Cardiac septum (tissue), 1 donor: ENCODE results near the gene ETFDH. TPM values are rescaled to one million over a fixed set of nuclear protein-coding genes. Genes with fewer than 3 reads are reported as not detected.
"Not testable (repeated sequence)": the region's sequence is repeated elsewhere in the genome, so short reads cannot be mapped to it uniquely, and the experiment has no call there.

Experiments used
- DNase-seq: peaks from one replicate; pipeline ENCODE4 v3.0.0-alpha.2; 2020; ENCODE audit warnings: low spot score
- intact Hi-C: fragments of 100-400 bp; cut with DNase I; formaldehyde crosslinking; loops from one replicate; pipeline ENCODE4 v1.14.0; 2022
- long read RNA-seq: library from polyadenylated mRNA; unstranded; transcript quantifications from one replicate; pipeline ENCODE4 v2.0.0, GENCODE V29; 2021
- total RNA-seq: library from RNA; stranded (reverse); fragmentation: NEBNext Ultra II Directional; extraction: Animal tissue kit (Norgen Biotek cat#: 25700); gene quantifications from one replicate; pipeline ENCODE4 v1.2.1, GENCODE V29; 2021
- donor health status: DM: no; HTN: no; CAD: no.

Gene ETFDH
- total RNA-seq, result 131 TPM
- long read RNA-seq, transcript ETFDH-206 (13 exons, 3,282 nt), result major isoform, 210 of 248 reads
- long read RNA-seq, partial matches to known transcripts, result 17 of 248 reads
- long read RNA-seq, other reads (novel, unspliced or antisense), result 19 of 248 reads

DNA sequence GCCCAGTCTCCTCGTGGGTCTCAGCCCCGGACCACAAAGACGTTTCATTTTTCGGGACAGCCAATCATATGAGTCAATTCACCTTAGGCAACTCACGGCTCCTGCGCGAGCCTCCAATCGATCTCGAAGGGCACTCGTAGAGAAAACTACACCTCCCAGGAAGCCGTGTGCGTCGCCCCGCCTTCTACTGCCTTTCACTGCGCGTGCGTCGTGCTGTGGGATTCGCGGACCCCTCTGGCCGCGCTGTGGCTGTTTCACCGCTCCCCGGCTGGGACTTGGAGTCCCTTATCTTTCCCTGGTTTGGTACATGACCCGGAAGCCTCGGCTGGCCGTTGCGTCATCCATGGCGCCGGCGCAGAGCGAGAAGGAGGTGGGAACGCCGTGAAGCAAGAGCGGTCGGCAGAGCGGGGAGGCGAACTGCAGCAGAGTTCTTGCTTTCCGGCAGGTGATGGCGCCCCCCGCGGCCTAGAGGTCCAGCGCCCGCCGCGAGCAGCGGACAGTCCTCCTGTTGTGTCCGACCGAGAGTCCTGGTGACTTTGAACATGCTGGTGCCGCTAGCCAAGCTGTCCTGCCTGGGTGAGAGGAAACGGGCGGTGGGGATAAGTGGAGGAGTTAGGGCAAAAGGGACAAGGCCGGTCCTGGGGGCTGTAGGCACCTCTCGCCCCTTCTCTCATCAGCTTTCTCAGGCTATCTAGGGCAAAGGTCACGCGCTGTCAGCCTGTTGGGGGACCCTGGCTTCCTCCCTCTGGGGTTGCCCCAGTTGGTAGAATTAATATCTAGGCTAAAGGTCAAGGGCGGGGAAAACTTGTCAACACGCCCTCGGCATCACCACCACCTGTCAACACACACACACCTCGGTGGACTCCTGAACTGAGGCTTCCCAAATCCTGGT, at the start of gene ETFDH:
Gene ETFDH (plus strand): TSS at position 382 of the 892 bp plus-strand sequence. CDS start 161 bp downstream, at position 543.
- intact Hi-C loops, result loop anchor here (5.0 kb wide), 2 partner anchors 50 to 180 kb away; partner anchors contain the start of gene PPID
- peak; percentile 99 for DNase-seq

DNA sequence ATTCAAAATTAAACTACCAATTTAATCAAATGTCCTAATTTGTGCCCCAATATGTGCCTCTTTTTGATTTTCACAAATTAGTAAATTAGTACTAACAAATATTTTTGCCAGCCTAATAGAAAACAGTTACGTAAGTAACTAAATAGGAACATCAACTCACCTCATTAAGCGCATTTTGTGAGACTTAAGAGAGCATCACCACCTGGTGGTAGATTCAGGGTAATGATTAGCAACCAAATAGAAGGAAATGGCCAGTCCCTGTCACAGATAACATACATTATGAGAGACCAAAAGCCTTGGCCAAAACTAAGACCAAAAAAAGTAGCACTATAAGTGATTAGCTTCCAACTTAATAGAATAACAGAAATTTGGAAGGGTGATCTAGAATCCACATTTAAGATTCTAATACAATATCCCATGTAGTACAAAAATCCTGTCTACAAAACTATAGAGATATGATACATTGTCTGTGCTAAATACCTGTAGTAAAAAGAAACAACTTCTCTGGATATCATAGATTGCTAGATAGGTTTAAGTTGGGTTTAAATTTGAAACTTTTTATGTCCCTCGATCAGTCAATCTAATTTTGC, 47.1 kb upstream of the ETFDH start:
- intact Hi-C loops, result loop anchor here (5.0 kb wide), 2 partner anchors 42 to 373 kb away; no protein-coding TSS in a partner anchor
- no peak for DNase-seq

DNA sequence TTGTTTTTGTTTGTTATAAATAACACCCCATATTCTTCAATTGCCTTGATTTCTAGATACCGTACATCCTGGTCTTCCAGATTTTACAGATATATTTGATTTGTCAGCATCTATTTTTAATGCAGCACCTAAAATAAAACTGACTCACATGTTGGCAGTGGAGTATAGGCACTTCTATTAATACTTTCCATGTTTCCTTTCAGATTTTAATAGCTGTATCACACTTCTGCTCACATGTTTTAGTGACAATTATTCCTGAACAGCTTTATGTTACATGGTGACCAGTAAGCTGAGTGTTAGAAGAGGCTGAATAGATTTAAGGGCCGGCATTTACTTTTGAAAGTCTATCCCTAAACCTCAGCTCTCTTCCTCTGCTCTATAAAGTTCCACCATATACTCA, 46.6 kb upstream of the ETFDH start:
- DNase-seq, result no peak
- intact Hi-C loops, result loop anchor here (5.0 kb wide), 1 partner anchor 42 kb away; no protein-coding TSS in a partner anchor

DNA sequence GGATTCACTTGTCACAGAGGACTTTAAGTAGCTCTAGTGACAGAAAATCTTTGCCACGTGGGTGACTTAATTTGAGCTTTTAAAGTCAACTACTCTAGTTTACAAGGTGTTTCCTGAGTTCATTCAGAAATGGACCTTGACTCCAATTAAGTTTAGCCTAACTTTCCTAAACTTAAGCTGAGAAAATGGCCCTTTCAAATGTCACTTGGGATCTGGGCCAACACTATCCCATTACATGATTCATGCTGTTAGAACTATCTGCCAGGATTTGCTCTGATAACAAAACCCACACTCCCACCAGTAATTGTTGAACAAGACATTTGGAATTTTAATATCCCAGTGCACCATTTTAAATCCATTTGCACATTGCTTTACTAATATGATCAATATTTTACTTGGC, 41.2 kb upstream of the ETFDH start:
- intact Hi-C loops, result loop anchor here (10.0 kb wide), 1 partner anchor 636 kb away; no protein-coding TSS in a partner anchor
- no peak for DNase-seq

DNA sequence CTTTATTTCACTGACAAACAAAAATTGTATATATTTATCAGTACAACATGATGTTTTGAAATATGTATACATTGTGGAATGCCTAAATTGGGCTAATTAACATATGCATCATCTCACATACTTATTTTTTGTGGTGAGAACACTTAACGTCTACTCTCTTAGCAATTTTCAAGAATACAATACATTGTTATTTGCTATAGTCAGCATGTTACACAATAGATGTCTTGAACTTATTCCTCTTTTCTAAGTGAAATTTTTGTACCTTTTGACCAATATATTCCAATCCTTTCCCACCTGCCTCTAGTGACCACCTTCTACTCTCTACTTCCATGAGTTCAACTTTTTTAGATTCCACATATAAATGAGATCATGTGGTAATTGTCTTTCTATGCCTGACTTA, 35.5 kb upstream of the ETFDH start:
- intact Hi-C loops, result loop anchor here (10.0 kb wide), 1 partner anchor 642 kb away; no protein-coding TSS in a partner anchor

DNA sequence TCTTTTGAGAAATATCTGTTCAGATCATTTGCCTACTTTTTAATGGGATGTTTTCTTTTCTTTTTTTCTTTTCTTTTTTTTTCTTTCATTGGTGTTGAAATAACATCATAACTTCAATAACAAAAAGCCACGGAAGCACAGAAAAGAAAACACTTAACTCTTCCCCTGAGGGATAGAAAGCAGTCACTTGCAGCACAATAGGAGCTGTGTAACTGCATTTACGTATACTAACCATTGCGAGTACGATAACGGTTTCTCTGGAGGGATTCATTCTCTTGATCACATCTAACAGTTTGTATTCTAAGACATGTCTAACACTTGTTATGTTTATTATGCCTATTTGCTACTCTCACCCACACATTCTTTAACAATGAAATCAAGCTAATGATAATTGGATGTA, 27.7 kb upstream of the ETFDH start:
- intact Hi-C loops, result no loop called here
- no peak for DNase-seq

More for the DNA sequence above, 35.5 kb upstream of the ETFDH start:
- no peak for DNase-seq

DNA sequence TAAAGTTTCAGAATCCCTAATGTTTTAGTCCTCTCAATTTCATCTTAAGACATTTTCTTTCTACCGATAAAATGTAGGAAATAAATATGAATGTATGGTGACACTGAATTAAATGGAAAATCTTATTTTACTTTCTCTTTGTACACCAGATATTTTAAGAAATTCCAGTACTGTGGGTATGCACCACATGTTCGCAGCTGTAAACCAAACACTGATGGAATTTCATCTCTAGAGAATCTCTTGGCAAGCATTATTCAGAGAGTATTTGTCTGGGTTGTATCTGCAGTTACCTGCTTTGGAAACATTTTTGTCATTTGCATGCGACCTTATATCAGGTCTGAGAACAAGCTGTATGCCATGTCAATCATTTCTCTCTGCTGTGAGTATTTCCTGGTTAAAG, 27.3 kb upstream of the ETFDH start:
- intact Hi-C loops, result no loop called here
- DNase-seq, result no peak

DNA sequence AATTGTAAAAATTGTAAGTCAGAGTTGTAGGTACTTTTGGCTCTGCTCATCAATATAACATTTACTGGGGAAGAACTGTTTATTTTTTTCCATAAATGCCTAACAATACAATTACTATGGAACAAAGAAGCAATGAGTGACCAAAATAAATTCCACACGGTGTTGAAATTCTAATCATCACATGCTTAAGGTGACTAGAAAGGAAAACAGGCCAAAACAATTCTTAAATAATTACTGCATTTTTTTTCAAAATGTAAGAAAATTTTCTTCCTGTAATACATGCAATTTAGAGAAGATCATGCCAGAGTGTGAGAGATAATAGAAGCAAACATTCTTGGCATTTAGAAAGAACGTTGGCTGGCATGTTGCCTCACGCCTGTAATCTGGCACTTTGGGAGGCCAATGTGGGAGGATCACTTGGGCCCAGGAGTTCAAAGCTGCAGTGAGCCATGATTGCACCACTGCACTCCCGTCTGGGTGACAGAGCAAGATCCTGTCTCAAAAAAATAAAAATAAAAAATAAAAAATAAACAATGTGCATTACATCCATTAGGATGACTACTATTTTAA, 22.9 kb upstream of the ETFDH start:
- DNase-seq, result no peak
- intact Hi-C loops, result no loop called here

DNA sequence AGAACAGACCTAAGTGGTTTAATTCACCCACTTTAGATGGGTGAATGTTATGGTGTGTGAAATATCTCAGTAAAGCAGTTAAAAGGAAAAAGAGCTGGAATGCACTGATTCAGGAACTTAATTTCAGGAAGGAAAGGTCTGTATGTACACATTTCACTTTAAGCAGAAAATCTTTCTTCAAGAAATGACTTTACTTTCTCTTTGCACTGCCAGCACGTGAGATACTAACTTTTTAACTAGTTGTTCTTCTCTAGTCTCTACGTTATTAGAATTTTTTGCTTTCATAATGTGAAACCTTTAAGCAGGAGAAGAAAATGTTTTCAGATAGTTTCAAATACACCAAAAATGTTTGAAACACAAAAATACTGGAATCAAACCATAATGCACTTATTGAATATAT, 19.2 kb upstream of the ETFDH start:
- intact Hi-C loops, result no loop called here
- no peak for DNase-seq

DNA sequence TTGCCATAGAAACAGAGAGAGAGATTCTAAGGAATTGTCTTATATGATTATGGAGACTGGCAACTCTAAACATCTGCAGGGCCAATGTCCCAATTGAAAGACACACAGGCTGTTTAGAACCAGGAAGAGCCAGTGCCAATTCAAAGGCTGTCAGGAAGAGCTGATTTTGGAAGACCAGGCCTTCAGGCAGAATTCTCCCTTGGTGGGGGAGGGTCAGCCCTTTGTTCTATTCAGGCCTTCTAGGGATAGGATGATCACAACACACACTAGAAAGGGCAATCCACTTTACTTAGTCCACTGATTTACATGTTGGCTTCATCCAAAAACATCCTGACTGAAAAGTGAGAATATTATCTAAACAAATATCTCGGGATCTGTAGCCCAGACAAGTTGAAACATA, 15.7 kb upstream of the ETFDH start:
- intact Hi-C loops, result no loop called here
- no peak for DNase-seq

DNA sequence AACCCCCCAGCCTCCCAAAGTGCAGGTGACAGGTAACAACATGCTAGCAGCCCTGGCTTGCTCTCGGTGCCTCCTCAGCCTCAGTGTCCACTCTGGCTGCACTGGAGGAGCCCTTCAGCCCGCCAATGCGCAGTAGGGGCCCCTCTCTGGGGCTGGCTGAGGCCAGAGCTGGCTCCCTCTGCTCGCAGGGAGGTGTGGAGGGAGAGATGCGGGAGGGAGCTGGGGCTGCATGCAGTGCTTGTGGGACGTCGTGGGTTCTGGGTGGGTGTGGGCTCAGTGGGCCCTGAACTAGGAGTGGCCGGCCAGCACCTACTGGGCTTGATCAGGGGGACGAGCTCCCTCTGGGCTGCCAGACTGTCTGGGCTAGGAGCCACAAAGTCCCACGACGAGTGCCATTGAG, 14.8 kb upstream of the ETFDH start:
- intact Hi-C loops, result no loop called here
- no peak for DNase-seq

DNA sequence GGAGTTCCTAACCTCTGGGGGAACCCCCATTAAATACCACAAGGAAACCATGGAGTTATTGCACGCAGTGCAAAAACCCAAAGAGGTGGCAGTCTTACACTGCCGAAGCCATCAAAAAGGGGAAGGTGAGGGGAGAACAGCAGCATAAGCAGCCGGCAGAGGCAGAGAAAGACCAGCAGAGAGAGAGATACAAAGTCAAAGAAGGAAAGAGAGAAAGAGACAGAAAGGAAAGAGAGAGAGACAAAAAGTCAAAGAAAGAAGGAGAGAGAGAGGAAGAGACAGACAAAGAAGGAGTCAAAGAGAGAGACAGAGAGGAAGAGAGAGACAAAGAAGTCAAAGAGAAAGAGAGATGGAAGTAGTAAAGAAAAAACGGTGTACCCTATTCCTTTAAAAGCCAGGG, 8.8 kb upstream of the ETFDH start:
- DNase-seq, intact Hi-C loops: not testable (repeated sequence)

DNA sequence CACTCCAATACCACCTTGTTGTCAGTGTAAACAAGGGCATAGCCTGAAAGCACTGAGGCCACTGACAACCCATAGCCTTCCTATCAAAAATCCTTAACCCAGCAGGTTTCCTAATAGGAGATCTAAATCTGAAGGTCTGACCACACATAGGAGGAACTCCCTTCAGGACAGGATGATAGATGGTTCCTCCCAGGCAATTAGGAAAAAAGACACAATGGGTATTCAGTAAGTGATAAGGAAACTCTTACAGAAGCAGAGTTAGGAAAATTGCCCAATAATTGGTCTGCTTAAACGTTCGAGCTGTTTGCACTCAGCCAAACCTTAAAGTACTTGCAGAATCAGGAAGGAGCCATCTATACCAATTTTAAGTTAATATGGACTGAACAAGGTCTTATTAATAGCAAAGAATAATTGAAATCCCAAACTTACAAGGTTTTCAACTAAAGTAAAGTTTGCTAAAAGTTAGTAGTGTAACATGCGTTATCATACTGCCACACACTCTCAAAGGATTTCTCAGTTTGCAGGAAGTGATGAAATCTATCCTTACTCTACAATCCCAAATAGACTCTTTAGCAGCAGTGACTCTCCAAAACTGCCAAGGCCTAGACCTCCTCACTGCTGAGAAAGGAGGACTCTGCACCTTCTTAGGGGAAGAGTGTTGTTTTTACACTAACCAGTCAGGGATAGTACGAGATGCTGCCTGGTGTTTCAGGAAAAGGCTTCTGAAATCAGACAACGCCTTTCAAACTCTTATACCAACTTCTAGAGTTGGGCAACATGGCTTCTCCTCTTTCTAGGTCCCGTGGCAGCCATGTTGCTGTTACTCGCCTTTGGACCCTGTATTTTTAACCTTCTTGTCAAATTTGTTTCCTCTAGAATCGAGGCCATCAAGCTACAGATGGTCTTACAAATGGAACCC, 8.1 kb upstream of the ETFDH start:
- DNase-seq, intact Hi-C loops: not testable (repeated sequence)

DNA sequence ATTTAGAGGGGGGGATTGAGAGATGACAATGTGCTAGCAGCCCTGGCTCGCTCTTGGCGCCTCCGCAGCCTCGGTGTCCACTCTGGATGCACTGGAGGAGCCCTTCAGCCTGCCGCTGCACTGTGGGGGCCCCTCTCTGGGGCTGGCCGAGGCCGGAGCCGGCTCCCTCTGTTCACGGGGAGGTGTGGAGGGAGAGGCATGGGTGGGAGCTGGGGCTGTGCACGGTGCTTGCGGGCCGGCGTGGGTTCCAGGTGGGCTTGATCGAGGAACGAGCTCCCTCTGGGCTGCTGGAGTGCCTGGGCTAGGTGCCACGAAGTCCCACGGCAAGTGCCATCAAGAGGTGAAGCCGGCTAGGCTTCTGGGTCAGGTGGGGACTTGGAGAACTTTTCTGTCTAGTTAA, 7.3 kb upstream of the ETFDH start:
- no peak for DNase-seq
- intact Hi-C loops, result loop anchor here (5.0 kb wide), 1 partner anchor 38 kb away; no protein-coding TSS in a partner anchor

DNA sequence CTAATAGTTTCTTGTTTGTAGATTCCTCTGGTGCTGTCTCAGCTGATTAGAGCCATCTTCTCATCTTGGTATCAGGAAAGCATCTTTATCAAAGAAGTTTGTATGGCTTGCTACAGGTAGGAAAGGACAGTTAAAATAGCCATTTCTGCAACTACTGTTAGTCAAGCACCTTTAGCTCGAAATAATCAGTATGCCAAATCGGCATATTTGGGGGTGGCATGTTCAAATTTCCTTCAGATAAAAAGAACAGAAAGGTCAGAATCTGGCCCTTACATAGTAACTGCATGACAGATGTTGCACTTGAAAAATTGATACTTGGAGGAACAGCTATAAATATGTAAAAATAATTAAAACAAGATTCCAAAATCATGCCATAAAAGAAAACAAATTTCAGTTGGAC, 5.2 kb upstream of the ETFDH start:
- no peak for DNase-seq
- intact Hi-C loops, result loop anchor here (5.0 kb wide), 1 partner anchor 40 kb away; no protein-coding TSS in a partner anchor

DNA sequence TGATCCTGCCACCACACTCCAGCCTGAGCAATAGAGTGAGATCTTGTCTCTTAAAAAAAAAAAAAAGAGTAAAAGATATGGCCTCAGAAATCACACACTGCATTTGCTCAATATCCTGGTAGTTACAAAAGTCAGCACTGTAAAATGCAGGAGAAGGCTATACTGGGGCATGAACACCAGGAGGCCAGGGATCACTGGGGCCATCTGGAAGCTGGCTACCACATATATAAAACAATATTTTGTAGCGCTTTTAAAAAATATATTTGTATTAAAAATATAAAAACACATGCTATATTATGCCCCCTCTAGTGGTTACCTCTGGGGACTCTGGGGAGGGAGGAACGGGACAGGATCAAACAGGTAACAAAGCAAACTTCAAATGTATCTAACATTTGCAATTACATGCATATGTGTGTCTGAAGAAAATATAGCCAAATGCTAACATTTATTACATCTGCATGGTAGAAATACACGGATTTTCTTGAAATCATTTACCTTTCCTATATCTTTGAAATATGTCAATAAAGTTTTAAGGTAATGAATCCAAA, 4.4 kb upstream of the ETFDH start:
- no peak for DNase-seq
- intact Hi-C loops, result loop anchor here (5.0 kb wide), 1 partner anchor 40 kb away; no protein-coding TSS in a partner anchor

DNA sequence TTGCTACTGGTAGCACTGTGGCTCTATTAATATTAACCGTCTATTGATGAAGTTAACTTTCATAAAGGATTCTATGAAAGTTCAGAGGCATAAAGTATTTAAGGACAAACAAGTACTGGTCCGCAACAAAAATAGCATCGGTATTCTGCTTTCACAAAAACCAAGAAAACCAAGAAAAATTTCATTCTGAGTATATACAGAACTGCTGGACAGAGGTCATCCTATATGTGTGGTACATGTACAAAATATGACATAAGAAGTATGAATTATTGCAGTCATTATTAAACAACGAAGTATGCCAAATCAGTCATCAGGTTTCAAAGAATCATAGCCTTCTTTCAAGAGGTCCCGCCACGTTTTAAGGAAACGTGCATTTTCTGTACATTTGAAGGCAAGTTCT, 2.8 kb upstream of the ETFDH start:
- DNase-seq, result no peak
- intact Hi-C loops, result loop anchor here (5.0 kb wide), 1 partner anchor 42 kb away; no protein-coding TSS in a partner anchor

DNA sequence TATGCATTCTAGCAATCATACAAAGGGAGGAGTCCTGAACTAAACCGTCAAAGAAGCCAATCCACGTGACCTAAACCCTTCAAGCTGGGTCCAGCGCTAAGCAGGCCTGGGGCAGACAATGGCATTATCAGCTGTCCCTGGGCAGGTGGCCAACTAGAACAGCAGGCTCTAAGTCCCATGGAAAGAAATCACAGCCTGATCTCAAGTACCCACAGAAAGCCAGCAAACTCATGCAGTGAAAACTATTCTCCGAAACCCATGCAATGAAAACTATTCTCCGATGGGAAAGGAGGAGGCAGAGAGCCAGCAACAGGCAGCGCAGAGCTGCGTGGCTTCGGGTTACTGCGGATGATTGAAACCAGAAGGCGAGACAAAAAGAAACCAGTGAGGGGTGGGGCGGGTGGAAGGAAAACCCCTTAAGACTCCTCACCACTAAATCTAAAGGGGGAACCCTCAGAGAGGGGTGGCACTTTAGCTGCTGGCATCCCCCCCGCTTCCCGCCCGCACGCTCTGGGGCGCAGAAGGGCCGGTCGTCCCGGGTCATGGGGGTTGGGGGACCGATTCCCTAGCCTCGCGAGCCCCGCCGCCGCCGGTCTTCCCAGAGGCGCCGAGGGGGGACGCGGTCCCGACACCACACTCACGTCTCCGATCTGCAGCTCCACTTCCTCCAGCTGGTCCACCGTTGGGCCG, 976 bp upstream of the ETFDH start:
- intact Hi-C loops, result loop anchor here (5.0 kb wide), 2 partner anchors 51 to 181 kb away; partner anchors contain the start of gene PPID
- peak; percentile 83 for DNase-seq
